HEK293 (cell line): ENCODE results near the gene ZC3HAV1L.

Experiments used
- CTCF ChIA-PET: fragments of 350-600 bp; formaldehyde crosslinking; extraction: SDS; loops from one replicate; lab custom pipeline; 2021; ENCODE audit warnings: antibody characterized with exemption; lab: Yijun Ruan, JAX
- POLR2A ChIA-PET: fragments of 300-600 bp; formaldehyde crosslinking; extraction: SDS; loops from one replicate; lab custom pipeline; 2020; ENCODE audit warnings: antibody characterized with exemption, inconsistent platforms; lab: Yijun Ruan, JAX
- H3K27ac ChIP-seq: fragments of 200-500 bp; sonication (Bioruptor generic); 2 replicates; pipeline ENCODE4 v1.5.1; 2014; ENCODE audit warnings: low read depth, low read length, control low read depth, inconsistent platforms; ENCODE audit errors: extremely low read depth
- H3K36me3 ChIP-seq, 2 experiments: fragments of 200-500 bp in 1 of 2; sonication (Bioruptor generic) in 1 of 2; 1 replicate in 1 of 2; 2 replicates in 1 of 2; pipeline ENCODE4 v1.5.1; 2014 to 2017; ENCODE audit warnings: inconsistent platforms in 2 of 2, low read length in 2 of 2; ENCODE audit not compliant: control insufficient read depth in 2 of 2, insufficient read depth in 1 of 2
- H3K4me1 ChIP-seq: fragments of 200-500 bp; sonication (Bioruptor generic); 2 replicates; pipeline ENCODE4 v1.5.1; 2014; ENCODE audit warnings: mild to moderate bottlenecking, low read length, inconsistent platforms; ENCODE audit not compliant: control insufficient read depth, insufficient read depth
- H3K4me3 ChIP-seq: 2 replicates; pipeline ENCODE4 v1.5.1; 2011; ENCODE audit warnings: low read depth, mild to moderate bottlenecking, control low read depth, low read length, moderate library complexity
- H3K9me3 ChIP-seq: fragments of 200-500 bp; sonication (Bioruptor generic); 2 replicates; pipeline ENCODE4 v1.5.1; 2014; ENCODE audit warnings: low read depth, low read length, inconsistent platforms; ENCODE audit not compliant: control insufficient read depth, insufficient read depth
- RBAK ChIP-seq: fragments of 450-650 bp; formaldehyde crosslinking; IDR thresholded peaks from 2 replicates; pipeline ENCODE4 v1.5.1; 2016; ENCODE audit warnings: missing biosample characterization, missing genetic modification characterization
- REST ChIP-seq: fragments of 450-650 bp; formaldehyde crosslinking; IDR thresholded peaks from 2 replicates; pipeline ENCODE4 v1.5.1; 2016; ENCODE audit warnings: missing biosample characterization, missing genetic modification characterization
- ZBTB17 ChIP-seq: fragments of 450-650 bp; formaldehyde crosslinking; IDR thresholded peaks from 2 replicates; pipeline ENCODE4 v1.5.1; 2016; ENCODE audit warnings: missing biosample characterization, missing genetic modification characterization
- ZNF140 ChIP-seq: fragments of 450-650 bp; formaldehyde crosslinking; IDR thresholded peaks from 2 replicates; pipeline ENCODE4 v1.5.1; 2016; ENCODE audit warnings: missing biosample characterization, missing genetic modification characterization
- TF ChIP-seq, protein P1 (sequence below): fragments of 450-650 bp; formaldehyde crosslinking; IDR thresholded peaks from 2 replicates; pipeline ENCODE4 v1.5.1; 2017; ENCODE audit warnings: missing biosample characterization, missing genetic modification characterization
- TF ChIP-seq, protein P2 (sequence below): fragments of 450-650 bp; formaldehyde crosslinking; IDR thresholded peaks from 2 replicates; pipeline ENCODE4; 2016; ENCODE audit warnings: missing biosample characterization, missing genetic modification characterization

Gene ZC3HAV1L

DNA sequence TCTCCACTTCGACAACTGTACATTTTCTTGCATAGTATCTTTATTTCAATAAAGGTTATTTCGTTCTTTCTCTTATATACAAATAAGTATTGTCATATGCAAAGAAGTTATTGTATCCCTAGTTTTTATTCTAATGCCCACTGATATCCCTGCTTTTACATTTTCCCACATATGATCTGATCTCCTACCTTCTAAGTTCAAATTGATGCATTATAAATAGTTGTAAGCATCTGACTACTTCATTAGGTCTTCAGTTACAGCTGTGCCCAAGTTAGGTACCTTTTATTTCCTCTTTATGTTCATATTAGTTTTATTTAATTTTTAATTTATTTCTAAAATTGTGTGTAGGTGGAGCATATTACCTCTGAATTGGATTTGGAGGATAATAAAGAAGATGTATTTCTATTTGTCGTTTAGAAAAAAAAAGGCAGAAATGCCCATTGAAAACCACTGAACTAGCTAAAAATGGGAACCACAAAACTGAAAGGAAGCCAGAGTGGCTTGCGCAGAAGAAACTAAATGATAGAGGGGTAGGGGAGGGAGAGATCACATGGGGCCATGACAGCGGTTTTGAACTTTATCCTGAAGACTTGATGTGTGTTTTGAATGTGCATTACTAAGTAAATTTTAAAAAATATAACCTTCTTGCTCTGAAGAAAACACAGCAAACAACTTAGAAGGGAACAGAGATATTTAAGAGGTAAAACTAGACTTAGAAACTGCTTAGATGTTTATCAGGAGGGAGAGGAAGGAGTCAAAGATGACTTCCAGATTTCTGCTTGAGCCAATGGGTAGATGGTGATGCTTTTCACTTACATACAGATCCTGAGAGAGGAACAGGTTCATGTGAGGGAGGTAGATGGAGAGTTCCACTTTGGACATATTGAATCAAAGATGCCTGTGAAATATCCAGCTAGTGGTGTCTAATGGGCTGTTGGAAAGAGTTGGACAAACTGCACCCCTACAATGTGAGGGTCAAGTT is 9.3 kb upstream of the ZC3HAV1L start:
- Histone ChIP-seq H3K4me3 (no peak overlapping the region), H3K36me3 (peaks cover 0 to 53% of the 10 kb centered on the region in 2 experiments; a peak in 1 of 3 replicates), H3K4me1 (no peaks in the 10 kb centered on the region), H3K27ac (no peak overlapping the region), H3K9me3 (no peaks in the 10 kb centered on the region)
- CTCF ChIA-PET: interaction anchor here (0.5 to 1.7 kb wide), 3 partner anchors 22 to 65 kb away, joined by 3 to 5 read pairs (median 4); no protein-coding TSS in a partner anchor
- TF ChIP-seq RBAK (tag by site-specific recombination): no peak
- TF ChIP-seq, protein P1, sequence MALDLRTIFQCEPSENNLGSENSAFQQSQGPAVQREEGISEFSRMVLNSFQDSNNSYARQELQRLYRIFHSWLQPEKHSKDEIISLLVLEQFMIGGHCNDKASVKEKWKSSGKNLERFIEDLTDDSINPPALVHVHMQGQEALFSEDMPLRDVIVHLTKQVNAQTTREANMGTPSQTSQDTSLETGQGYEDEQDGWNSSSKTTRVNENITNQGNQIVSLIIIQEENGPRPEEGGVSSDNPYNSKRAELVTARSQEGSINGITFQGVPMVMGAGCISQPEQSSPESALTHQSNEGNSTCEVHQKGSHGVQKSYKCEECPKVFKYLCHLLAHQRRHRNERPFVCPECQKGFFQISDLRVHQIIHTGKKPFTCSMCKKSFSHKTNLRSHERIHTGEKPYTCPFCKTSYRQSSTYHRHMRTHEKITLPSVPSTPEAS: no peak
- POLR2A ChIA-PET: no interaction called here

DNA sequence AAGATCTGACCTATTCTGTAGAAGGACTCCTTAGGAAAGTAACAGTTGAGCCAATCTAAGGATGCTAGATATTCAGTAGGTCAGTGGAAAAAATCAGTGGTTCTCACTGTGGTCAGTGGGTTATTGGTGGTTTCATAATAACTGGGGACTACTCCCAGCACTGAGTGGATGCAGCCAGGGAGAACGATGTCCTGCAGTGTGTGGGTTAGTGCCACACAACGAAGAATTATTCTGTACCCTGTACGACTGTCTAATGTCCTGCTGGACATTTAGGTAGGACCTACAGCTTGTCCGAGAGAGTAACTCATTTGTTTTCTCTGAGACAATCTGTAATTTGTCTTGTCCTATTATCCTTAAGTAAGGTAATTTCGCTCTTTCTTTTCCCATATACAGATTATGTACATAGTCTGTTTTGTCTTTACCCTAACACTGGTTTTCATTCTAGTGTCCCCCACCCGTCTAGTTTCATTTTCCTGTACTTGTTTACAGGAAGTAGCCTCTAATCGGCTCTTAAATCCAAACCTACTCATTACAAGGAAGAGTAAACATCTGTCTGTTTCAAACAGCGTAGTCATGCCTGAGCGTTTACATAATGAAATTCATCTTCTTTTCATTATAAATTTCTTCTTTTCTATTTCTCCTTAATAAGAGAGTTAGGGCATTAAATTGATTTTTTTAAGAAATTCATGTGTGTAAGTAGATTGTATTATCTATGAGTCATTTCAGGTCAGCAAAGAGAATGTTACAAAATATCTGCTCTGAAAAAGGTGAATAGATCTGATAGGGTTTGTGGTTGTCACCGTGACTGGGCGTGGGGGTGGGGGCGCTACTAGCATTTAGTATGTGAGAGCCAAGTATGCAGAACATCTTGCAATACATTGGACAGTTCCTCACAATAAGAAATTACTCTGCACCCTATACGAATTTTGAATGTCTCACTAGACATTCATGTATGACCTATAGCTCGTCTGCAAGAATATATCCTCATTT is 8.3 kb upstream of the ZC3HAV1L start:
- H3K9me3 ChIP-seq: no peaks in the 10 kb centered on the region
- ChIA-PET CTCF (interaction anchor here (0.5 kb wide), 1 partner anchor 434 kb away, joined by 3 read pairs; no protein-coding TSS in a partner anchor), POLR2A (no interaction called here)
- peaks cover 0 to 44% of the 10 kb centered on the region in 2 experiments; a peak in 1 of 3 replicates for H3K36me3 ChIP-seq
- TF ChIP-seq ZNF140: no peak
- TF ChIP-seq REST (tag by site-specific recombination): peak; percentile 75
- H3K4me1 ChIP-seq: no peaks in the 10 kb centered on the region
- no peak overlapping the region for H3K27ac ChIP-seq
- no peak overlapping the region for H3K4me3 ChIP-seq

DNA sequence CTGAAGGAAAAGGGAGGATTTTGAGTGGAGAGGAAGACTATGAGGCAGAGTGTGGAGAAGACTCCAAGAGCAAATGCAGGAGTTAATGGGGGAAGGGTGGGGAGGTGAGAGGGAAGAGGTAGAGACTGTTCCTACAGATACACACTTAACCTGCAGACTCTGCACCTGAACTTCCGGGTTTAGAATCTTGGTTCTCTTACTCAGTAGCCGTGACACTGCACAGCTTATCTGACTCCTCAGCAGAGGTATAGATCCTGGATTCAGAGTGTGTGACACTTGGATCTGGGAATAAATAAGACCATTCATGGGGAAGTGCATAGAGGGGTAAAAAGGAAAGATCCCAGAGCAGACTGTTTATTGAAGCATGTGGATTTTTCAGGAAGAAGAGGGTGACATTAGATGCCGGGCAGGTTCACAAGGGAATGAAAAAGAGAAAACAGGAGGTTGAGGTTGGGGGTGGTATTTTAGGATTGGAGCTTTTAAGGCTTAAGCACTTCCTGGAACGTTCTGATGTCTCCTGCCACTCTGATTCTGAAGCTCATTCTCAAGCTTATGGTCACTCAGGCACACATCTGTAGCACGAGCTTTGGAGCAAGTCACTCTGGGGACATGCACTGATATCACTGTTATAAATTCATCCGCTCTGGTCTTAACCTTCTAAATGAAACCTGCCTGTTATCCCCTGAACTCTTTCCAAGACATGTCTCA is 5.7 kb upstream of the ZC3HAV1L start:
- H3K36me3 ChIP-seq: peaks cover 0 to 19% of the 10 kb centered on the region in 2 experiments; a peak in 1 of 3 replicates
- H3K27ac ChIP-seq: no peak overlapping the region
- no peaks in the 10 kb centered on the region for H3K9me3 ChIP-seq
- no peak overlapping the region for H3K4me3 ChIP-seq
- ChIA-PET CTCF (interaction anchor here (0.5 kb wide), 1 partner anchor 11 kb away, joined by 5 read pairs; no protein-coding TSS in a partner anchor), POLR2A (no interaction called here)
- H3K4me1 ChIP-seq: no peaks in the 10 kb centered on the region
- peak; percentile 45; the same call in 1 of the 2 replicates for TF ChIP-seq ZBTB17 (tag by site-specific recombination)
- TF ChIP-seq, protein P2, sequence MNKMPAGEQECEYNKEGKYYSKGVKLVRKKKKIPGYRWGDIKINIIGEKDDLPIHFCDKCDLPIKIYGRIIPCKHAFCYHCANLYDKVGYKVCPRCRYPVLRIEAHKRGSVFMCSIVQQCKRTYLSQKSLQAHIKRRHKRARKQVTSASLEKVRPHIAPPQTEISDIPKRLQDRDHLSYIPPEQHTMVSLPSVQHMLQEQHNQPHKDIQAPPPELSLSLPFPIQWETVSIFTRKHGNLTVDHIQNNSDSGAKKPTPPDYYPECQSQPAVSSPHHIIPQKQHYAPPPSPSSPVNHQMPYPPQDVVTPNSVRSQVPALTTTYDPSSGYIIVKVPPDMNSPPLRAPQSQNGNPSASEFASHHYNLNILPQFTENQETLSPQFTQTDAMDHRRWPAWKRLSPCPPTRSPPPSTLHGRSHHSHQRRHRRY (tag by site-specific recombination): no peak
- TF ChIP-seq, all 188 proteins: peak for 1
